ENCODE data around the gene SUN2. TPM values are rescaled to one million over a fixed set of nuclear protein-coding genes. Genes with fewer than 3 reads are reported as not detected.

SUN2 gene
- polyA plus RNA-seq, 1 donor from 2014 or later, result 172 TPM

GRCh38 chr22:38737302-38738060, 18.3 kb downstream of the SUN2 start:
- peaks cover 16% of the 10 kb centered on the region for H3K36me3 ChIP-seq (ENCODE audit: insufficient read depth, low read length)

GRCh38 chr22:38736257-38736570, 19.6 kb downstream of the SUN2 start:
- H3F3A ChIP-seq (ENCODE audit: insufficient read depth, low read length, poor library complexity, severe bottlenecking), result no peaks in the 10 kb centered on the region
- no peak overlapping the region for H3K4me2 ChIP-seq (ENCODE audit: low read length)
- H3K9me2 ChIP-seq (ENCODE audit: insufficient read depth, low read length), result no peaks in the 10 kb centered on the region
- H3K27ac ChIP-seq (ENCODE audit: low read length), result no peak overlapping the region
- peaks cover 16% of the 10 kb centered on the region for H3K36me3 ChIP-seq (ENCODE audit: insufficient read depth, low read length)
- no peak overlapping the region for H3K4me3 ChIP-seq (ENCODE audit: low read length)
- H3K27me3 ChIP-seq (ENCODE audit: insufficient read depth, low read depth, low read length), result no peaks in the 10 kb centered on the region
- no peaks in the 10 kb centered on the region for H3K9me3 ChIP-seq (ENCODE audit: low read length)
- no peaks in the 10 kb centered on the region for H3K79me2 ChIP-seq (replicated peaks; ENCODE audit: insufficient read depth, low read length)
- no peaks in the 10 kb centered on the region for H4K20me1 ChIP-seq (ENCODE audit: insufficient read depth)
- H3K9ac ChIP-seq (ENCODE audit: low read length), result no peak overlapping the region
- H2AFZ ChIP-seq (ENCODE audit: low read depth, low read length), result no peak overlapping the region
- TF ChIP-seq EZH2 (IDR thresholded peaks at IDR 0.05; ENCODE audit: borderline replicate concordance, insufficient read depth, low read length, poor library complexity, severe bottlenecking), result no peak
- TF ChIP-seq SMC3 (conservative IDR thresholded peaks at IDR 0.05; ENCODE audit: poor library complexity), result no peak
- no peak for TF ChIP-seq POLR2AphosphoS5 (IDR thresholded peaks at IDR 0.05)
- no peak for TF ChIP-seq EP300 (conservative IDR thresholded peaks at IDR 0.05; ENCODE audit: poor library complexity, severe bottlenecking)
- TF ChIP-seq REST (IDR thresholded peaks at IDR 0.05; ENCODE audit: borderline replicate concordance), result no peak
- TF ChIP-seq TAF1 (IDR thresholded peaks at IDR 0.05; ENCODE audit: low read depth), result no peak
- no peak for TF ChIP-seq RAD21 (conservative IDR thresholded peaks at IDR 0.05)

More at GRCh38 chr22:38737302-38738060, 18.3 kb downstream of the SUN2 start:
- Histone ChIP-seq H3K4me3 (ENCODE audit: low read length) (no peak overlapping the region), H3K9me3 (ENCODE audit: low read length) (no peaks in the 10 kb centered on the region), H3K27me3 (ENCODE audit: insufficient read depth, low read depth, low read length) (no peaks in the 10 kb centered on the region), H3K9me2 (ENCODE audit: insufficient read depth, low read length) (no peaks in the 10 kb centered on the region), H3K27ac (ENCODE audit: low read length) (no peak overlapping the region), H3F3A (ENCODE audit: insufficient read depth, low read length, poor library complexity, severe bottlenecking) (no peaks in the 10 kb centered on the region), H3K9ac (ENCODE audit: low read length) (no peak overlapping the region), H4K20me1 (ENCODE audit: insufficient read depth) (no peaks in the 10 kb centered on the region), H3K4me2 (ENCODE audit: low read length) (no peak overlapping the region), H3K79me2 (replicated peaks; ENCODE audit: insufficient read depth, low read length) (no peaks in the 10 kb centered on the region), H2AFZ (ENCODE audit: low read depth, low read length) (no peak overlapping the region)
- TF ChIP-seq SMC3 (conservative IDR thresholded peaks at IDR 0.05; ENCODE audit: poor library complexity) (no peak), RAD21 (conservative IDR thresholded peaks at IDR 0.05) (no peak), POLR2AphosphoS5 (IDR thresholded peaks at IDR 0.05) (no peak), TAF1 (IDR thresholded peaks at IDR 0.05; ENCODE audit: low read depth) (no peak), EP300 (conservative IDR thresholded peaks at IDR 0.05; ENCODE audit: poor library complexity, severe bottlenecking) (no peak), MXI1 (conservative IDR thresholded peaks at IDR 0.05; ENCODE audit: poor library complexity, severe bottlenecking) (no peak), EZH2 (IDR thresholded peaks at IDR 0.05; ENCODE audit: borderline replicate concordance, insufficient read depth, low read length, poor library complexity, severe bottlenecking) (no peak), REST (IDR thresholded peaks at IDR 0.05; ENCODE audit: borderline replicate concordance) (no peak)
- TF ChIP-seq, protein P1, sequence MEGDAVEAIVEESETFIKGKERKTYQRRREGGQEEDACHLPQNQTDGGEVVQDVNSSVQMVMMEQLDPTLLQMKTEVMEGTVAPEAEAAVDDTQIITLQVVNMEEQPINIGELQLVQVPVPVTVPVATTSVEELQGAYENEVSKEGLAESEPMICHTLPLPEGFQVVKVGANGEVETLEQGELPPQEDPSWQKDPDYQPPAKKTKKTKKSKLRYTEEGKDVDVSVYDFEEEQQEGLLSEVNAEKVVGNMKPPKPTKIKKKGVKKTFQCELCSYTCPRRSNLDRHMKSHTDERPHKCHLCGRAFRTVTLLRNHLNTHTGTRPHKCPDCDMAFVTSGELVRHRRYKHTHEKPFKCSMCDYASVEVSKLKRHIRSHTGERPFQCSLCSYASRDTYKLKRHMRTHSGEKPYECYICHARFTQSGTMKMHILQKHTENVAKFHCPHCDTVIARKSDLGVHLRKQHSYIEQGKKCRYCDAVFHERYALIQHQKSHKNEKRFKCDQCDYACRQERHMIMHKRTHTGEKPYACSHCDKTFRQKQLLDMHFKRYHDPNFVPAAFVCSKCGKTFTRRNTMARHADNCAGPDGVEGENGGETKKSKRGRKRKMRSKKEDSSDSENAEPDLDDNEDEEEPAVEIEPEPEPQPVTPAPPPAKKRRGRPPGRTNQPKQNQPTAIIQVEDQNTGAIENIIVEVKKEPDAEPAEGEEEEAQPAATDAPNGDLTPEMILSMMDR (IDR thresholded peaks at IDR 0.05; ENCODE audit: poor library complexity, severe bottlenecking), result no peak

Data from neural cell (in vitro differentiated cells).